G401 (cell line): ENCODE measurements around the gene HYDIN. TPM values are rescaled to one million over a fixed set of nuclear protein-coding genes. Genes with fewer than 3 reads are reported as not detected.
"Not testable (repeated sequence)": the region's sequence is repeated elsewhere in the genome, so short reads cannot be mapped to it uniquely, and the experiment has no call there.

Source experiments
- DNase-seq: peaks from one replicate; pipeline ENCODE4 v3.0.0-alpha.2; 2015; ENCODE audit warnings: low spot score
- in situ Hi-C: cut with HindIII; loops from 2 replicates; pipeline ENCODE4 v1.10.0; 2016; ENCODE audit warnings: low sequenced_read_pairs, mixed read lengths
- total RNA-seq: library from RNA; depleted of rRNA; stranded (reverse); fragments of >200 nt; shearing (Covaris generic); gene quantifications from 2 replicates; pipeline ENCODE4 v1.2.3, GENCODE V29; 2014

Gene HYDIN
- total RNA-seq, 1 experiment from 2014 or later, result not detected

- in situ Hi-C loops, DNase-seq: not testable (repeated sequence)
Measured at GRCh38 chr16:71157278-71157677, 73.2 kb downstream of the HYDIN start.

GRCh38 chr16:71153329-71153728, 77.2 kb downstream of the HYDIN start:
- DNase-seq, in situ Hi-C loops: not testable (repeated sequence)

GRCh38 chr16:71151654-71152053, 78.9 kb downstream of the HYDIN start:
- DNase-seq, in situ Hi-C loops: not testable (repeated sequence)

- DNase-seq, in situ Hi-C loops: not testable (repeated sequence)
Measured at GRCh38 chr16:71143246-71143645, 87.3 kb downstream of the HYDIN start.

GRCh38 chr16:71110565-71110964, 120.0 kb downstream of the HYDIN start:
- DNase-seq, in situ Hi-C loops: not testable (repeated sequence)

GRCh38 chr16:71109656-71110208, 120.8 kb downstream of the HYDIN start:
- in situ Hi-C loops, DNase-seq: not testable (repeated sequence)

GRCh38 chr16:71105881-71106280, 124.6 kb downstream of the HYDIN start:
- in situ Hi-C loops, result not testable (repeated sequence)

GRCh38 chr16:71083573-71083972, 146.9 kb downstream of the HYDIN start:
- in situ Hi-C loops, DNase-seq: not testable (repeated sequence)

More at GRCh38 chr16:71105881-71106280, 124.6 kb downstream of the HYDIN start:
- not testable (repeated sequence) for DNase-seq

GRCh38 chr16:71080777-71081176, 149.7 kb downstream of the HYDIN start:
- in situ Hi-C loops, DNase-seq: not testable (repeated sequence)

- DNase-seq, in situ Hi-C loops: not testable (repeated sequence)
Measured at GRCh38 chr16:71080262-71080661, 150.3 kb downstream of the HYDIN start.

- DNase-seq, in situ Hi-C loops: not testable (repeated sequence)
Measured at GRCh38 chr16:71070651-71071050, 159.9 kb downstream of the HYDIN start.

GRCh38 chr16:71069842-71070241, 160.7 kb downstream of the HYDIN start:
- DNase-seq, in situ Hi-C loops: not testable (repeated sequence)

GRCh38 chr16:71053897-71054609, 176.5 kb downstream of the HYDIN start:
- DNase-seq, in situ Hi-C loops: not testable (repeated sequence)

GRCh38 chr16:71050307-71050706, 180.2 kb downstream of the HYDIN start:
- in situ Hi-C loops, result not testable (repeated sequence)

GRCh38 chr16:71039368-71040111, 191.0 kb downstream of the HYDIN start:
- DNase-seq, in situ Hi-C loops: not testable (repeated sequence)

More at GRCh38 chr16:71050307-71050706, 180.2 kb downstream of the HYDIN start:
- DNase-seq, result not testable (repeated sequence)

GRCh38 chr16:71038421-71038820, 192.1 kb downstream of the HYDIN start:
- in situ Hi-C loops, DNase-seq: not testable (repeated sequence)

- DNase-seq, in situ Hi-C loops: not testable (repeated sequence)
Measured at GRCh38 chr16:71037987-71038386, 192.5 kb downstream of the HYDIN start.

GRCh38 chr16:71028032-71028727, 202.3 kb downstream of the HYDIN start:
- in situ Hi-C loops, DNase-seq: not testable (repeated sequence)

- DNase-seq, in situ Hi-C loops: not testable (repeated sequence)
Measured at GRCh38 chr16:71027511-71027910, 203.0 kb downstream of the HYDIN start.
